Large intestine (tissue), 3 donors: ENCODE measurements around the gene ACOXL. TPM values are rescaled to one million over a fixed set of nuclear protein-coding genes. Genes with fewer than 3 reads are reported as not detected.

Experiments used
- DNase-seq, 2 donors: peaks; one replicate each; pipeline versions ENCODE4 v3.0.0 to v3.0.0-alpha.2; 2013
- H3K27ac ChIP-seq: one replicate; pipeline ENCODE4 v1.5.1; 2013; ENCODE audit warnings: low read length
- H3K27me3 ChIP-seq: 2 replicates; pipeline ENCODE4 v1.6.1; 2013; ENCODE audit warnings: low read length; ENCODE audit not compliant: control insufficient read depth, insufficient read depth
- H3K36me3 ChIP-seq: 2 replicates; pipeline ENCODE4 v1.6.1; 2013; ENCODE audit warnings: low read length; ENCODE audit not compliant: control insufficient read depth, insufficient read depth
- H3K4me1 ChIP-seq: one replicate; pipeline ENCODE4 v1.6.1; 2013; ENCODE audit warnings: low read length; ENCODE audit not compliant: control insufficient read depth, insufficient read depth
- H3K4me3 ChIP-seq: one replicate; pipeline ENCODE4 v1.5.1; 2013; ENCODE audit warnings: low read length
- H3K9me3 ChIP-seq: one replicate; pipeline ENCODE4 v1.6.1; 2013; ENCODE audit warnings: mild to moderate bottlenecking, low read depth, low read length, moderate library complexity; ENCODE audit not compliant: control insufficient read depth
- WGBS: methylation state at CpG from one replicate; pipeline ENCODE4 v1.1.5; 2013; ENCODE audit warnings: low lambda C conversion rate; ENCODE audit not compliant: insufficient coverage; 5-methylcytosine and 5-hydroxymethylcytosine counted together
- polyA plus RNA-seq: library from polyadenylated mRNA; unstranded; fragments of 120-200 nt; gene quantifications from one replicate; pipeline ENCODE4 v1.2.1, GENCODE V29; 2013

The ACOXL gene
- polyA plus RNA-seq, 1 donor: 0.07 TPM

DNA sequence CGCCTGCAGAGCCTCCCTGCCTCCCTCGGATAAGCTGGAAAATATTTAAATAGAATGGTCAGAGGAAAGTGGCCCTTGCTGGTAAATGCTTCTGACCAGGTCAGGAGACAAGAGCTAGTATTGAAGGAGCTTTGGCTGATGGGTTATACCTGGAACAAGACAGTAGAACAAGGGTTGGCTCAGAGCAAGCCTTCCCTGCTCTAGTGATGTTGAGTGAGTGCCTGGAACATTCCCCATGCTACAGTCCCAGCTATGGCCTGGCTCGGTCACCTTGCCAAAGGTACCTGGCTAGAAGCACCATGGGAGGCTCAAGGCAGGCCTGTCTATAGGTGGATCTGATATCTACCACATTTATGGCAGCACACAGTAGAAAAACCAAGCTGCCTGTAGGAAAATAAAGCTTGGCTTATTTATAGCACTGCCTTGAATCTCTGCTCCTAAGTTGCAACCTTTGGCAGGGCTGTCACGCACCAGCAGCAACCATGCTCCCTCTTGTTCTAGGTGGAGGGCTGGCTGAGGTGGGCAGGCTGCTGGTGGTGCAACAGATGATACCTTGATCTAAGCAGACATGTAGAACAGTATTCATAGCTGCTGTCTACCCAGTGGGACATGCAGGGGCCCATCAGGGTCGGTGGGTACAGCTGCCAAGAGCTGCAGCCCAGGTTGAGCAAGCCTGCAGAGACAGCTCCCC is 321.6 kb downstream of the ACOXL start:
- no peak for DNase-seq
- no CpG with 5 or more reads among the region's 5 CpGs for WGBS
- Histone ChIP-seq H3K4me1 (peaks cover 15% of the 10 kb centered on the region), H3K9me3 (no peaks in the 10 kb centered on the region), H3K36me3 (no peaks in the 10 kb centered on the region), H3K27ac (no peak overlapping the region), H3K4me3 (no peak overlapping the region), H3K27me3 (no peaks in the 10 kb centered on the region)

DNA sequence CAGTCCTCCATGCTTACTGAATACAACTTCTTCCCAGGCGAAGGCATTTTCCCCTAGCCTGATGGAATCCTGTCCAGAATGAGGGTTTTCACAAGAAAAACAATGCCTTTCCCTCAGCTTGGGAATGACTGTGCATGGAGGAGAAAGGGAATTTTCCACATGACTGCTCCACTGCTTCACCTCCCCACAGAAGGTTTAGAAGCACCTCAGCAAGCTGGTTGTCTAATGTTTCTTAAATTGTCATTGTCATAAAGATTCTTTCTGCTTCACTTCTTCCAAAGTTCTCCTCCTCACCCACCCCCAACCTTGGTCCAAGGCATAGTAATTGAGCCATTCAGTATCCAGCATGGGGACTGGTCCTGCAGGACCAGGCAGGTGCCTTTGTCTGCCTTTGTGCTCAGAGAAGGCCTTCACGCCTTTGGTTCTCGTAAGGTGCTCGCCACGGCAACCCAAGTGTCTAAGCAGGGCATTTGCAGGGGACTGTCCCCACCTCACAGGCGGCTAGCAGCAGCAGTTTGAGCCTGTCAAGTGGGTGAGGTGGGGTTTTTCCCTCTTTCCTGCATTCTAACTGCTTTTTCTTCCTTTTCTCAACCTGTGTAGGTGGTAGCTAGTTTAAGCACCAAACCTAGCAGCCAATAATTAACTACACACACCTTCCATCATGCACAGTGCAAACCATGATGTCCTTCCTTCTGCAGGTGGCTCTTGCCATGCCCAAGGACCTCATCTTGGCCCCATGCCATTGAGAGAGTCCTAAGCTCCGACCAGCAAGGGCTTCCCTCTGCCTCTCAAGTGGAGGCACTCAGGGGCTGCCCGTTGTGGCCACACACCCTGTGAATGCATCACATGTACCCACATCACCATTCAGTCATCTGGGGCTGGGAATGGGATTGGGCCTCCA is 322.7 kb downstream of the ACOXL start:
- H3K4me1 ChIP-seq: peaks cover 7% of the 10 kb centered on the region
- H3K4me3 ChIP-seq: no peak overlapping the region
- no peaks in the 10 kb centered on the region for H3K27me3 ChIP-seq
- WGBS: no CpG with 5 or more reads among the region's 8 CpGs
- DNase-seq: no peak
- H3K36me3 ChIP-seq: no peaks in the 10 kb centered on the region
- H3K9me3 ChIP-seq: no peaks in the 10 kb centered on the region
- no peak overlapping the region for H3K27ac ChIP-seq

DNA sequence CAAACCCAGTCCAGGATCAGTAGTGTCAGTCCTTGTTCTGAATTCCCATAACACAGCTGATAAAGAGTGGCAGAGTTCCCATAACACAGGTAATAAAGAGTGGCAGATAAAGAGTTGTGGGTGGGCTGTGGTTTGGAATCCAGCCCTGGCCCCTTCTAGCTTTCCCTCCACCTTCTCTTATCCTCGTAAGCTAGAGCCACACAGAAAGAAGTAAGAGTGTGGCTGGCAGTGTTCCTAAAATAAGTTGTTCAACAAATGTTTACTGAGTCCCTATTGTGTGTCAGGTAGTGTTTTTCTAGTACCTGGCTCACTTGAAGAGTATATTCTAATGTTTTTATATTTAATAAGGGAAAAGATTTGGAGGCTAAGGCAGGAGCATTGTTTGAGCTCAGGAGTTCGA is 323.4 kb downstream of the ACOXL start:
- no peak for DNase-seq
- Histone ChIP-seq H3K4me3 (no peak overlapping the region), H3K9me3 (no peaks in the 10 kb centered on the region), H3K27ac (no peak overlapping the region), H3K4me1 (no peaks in the 10 kb centered on the region), H3K27me3 (no peaks in the 10 kb centered on the region), H3K36me3 (no peaks in the 10 kb centered on the region)
- no CpG with 5 or more reads among the region's 2 CpGs for WGBS

DNA sequence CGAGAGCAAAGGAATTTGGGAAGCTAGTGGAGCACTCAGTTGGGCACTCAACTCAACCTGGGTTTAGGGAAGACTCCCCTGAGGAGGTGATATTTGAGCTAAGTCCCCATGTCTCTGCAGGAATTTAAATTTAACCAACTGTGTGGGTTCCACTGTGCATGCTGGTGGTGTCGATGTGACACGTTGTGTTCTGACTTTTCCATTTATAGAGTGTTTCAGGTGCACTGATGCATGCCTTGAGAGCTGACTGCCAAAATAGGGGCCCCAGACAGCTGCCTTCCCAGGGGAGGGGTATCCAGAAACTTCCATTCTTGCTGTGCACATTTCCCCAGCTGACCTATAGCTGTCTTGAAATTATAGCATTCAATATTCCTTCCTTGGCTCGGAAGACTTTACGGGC is 324.7 kb downstream of the ACOXL start:
- Histone ChIP-seq H3K4me1 (no peaks in the 10 kb centered on the region), H3K27me3 (no peaks in the 10 kb centered on the region), H3K4me3 (no peak overlapping the region), H3K27ac (no peak overlapping the region), H3K9me3 (no peaks in the 10 kb centered on the region), H3K36me3 (no peaks in the 10 kb centered on the region)
- DNase-seq: no peak
- WGBS: no CpG with 5 or more reads among the region's 5 CpGs

DNA sequence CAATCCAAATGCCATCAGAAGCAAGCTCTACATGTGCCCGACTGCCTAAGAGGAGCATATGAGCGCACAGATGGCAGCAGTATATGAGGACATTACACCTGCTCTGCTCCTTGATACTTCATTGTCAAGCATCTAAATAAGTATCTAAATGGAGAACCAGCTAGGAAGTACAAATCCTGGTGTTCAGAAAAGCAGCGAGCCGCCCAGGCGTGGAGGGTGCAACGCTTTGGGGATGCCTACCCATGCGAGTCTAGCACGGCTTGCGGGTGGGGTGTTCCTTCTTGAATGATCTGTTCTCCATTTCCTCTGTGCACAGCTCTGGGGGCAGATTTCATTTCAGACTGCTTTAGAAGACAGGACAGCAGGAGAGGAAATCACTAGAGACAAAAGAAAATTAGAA is 325.3 kb downstream of the ACOXL start:
- H3K4me1 ChIP-seq: no peaks in the 10 kb centered on the region
- H3K4me3 ChIP-seq: no peak overlapping the region
- no peaks in the 10 kb centered on the region for H3K27me3 ChIP-seq
- no peak overlapping the region for H3K27ac ChIP-seq
- no peaks in the 10 kb centered on the region for H3K9me3 ChIP-seq
- H3K36me3 ChIP-seq: no peaks in the 10 kb centered on the region
- no CpG with 5 or more reads among the region's 9 CpGs for WGBS
- DNase-seq: no peak

DNA sequence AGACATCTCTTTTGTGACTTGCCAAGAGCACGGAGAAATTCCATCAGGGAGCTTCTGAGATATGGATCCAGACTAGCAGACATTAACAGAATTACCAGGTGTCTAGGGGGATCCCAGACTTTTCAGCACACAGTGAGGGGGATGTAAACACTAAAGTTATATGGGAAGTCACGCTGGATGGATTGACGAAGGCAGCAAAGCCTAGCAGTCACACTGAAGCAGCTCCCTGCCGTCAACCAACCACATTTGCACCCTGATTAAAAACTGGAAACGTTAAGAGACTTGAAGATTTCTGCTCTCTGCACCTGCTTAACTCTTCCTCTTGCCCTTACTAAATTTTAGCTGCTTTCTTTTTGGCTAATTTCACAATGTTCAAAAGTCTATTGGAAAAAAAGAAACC is 325.9 kb downstream of the ACOXL start:
- Histone ChIP-seq H3K9me3 (no peaks in the 10 kb centered on the region), H3K36me3 (no peaks in the 10 kb centered on the region), H3K4me1 (no peaks in the 10 kb centered on the region), H3K4me3 (no peak overlapping the region), H3K27ac (no peak overlapping the region), H3K27me3 (no peaks in the 10 kb centered on the region)
- DNase-seq: no peak
- WGBS: 60% methylated on average over 1 of the region's 5 CpGs

DNA sequence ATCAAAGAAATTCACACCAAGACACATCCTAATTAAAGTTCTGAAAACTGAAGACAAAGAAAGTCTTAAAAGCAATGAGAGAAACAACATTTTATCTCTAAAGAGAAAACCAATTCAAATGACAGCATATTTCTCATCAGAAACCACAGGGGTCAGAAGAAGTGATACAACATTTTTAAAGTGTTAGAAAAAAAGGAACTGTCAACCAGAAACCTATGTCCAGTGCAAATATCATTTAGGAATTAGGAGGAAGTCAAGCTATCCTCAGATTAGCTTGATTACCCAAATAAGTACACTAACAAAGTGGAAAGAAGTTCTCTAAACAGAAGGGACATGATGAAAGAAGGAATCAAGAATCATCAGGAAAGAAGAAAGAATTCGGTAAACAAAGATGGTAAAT is 328.8 kb downstream of the ACOXL start:
- Histone ChIP-seq H3K4me1 (no peaks in the 10 kb centered on the region), H3K9me3 (no peaks in the 10 kb centered on the region), H3K27me3 (no peaks in the 10 kb centered on the region), H3K4me3 (no peak overlapping the region), H3K27ac (no peak overlapping the region), H3K36me3 (no peaks in the 10 kb centered on the region)
- no peak for DNase-seq
- 100% methylated on average over 1 of the region's 1 CpG for WGBS

DNA sequence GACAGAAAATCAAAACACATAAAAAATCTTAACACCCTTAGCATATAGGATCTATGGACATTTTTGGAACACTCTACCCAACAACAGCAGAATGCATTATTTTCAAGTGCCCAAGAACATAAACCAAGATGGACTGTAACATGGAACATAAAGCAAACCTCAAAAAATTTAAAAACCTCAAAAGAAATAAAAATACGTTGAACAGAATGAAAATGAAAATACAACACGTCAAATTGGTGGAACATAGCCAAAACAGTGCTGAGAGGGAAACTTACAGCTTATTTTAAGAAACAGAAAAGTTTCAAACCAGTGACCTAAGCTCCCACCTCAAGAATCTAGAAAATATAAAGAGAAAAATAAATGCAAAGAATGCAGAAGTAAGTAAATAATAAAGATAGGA is 330.0 kb downstream of the ACOXL start:
- Histone ChIP-seq H3K4me3 (no peak overlapping the region), H3K9me3 (no peaks in the 10 kb centered on the region), H3K27me3 (no peaks in the 10 kb centered on the region), H3K4me1 (no peaks in the 10 kb centered on the region), H3K36me3 (no peaks in the 10 kb centered on the region), H3K27ac (no peak overlapping the region)
- no peak for DNase-seq
- WGBS: 100% methylated on average over 2 of the region's 2 CpGs

DNA sequence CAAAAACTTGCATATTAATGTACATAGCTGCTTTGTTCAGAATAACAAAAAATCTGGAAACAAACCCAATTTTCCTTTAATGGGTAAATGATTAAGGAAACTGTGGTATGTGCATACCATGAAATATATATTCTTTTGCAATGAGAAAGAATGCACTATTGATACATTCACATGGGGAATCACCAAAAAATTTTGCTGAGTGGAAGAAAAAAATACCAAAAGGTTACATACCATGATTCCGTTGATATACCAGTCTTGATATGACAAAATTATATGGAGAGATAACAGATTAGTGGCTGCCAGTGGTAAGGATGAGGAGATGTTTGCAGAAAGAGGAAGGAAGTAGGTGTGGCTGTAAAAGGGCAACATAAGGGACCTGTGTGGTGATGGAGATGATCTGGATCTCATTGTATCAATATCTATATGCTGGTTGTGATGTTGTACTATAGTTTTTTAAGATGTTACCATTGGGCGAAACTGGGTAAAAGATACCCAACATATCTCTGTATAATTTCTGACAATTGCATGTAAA is 333.8 kb downstream of the ACOXL start:
- H3K4me1 ChIP-seq: peaks cover 5% of the 10 kb centered on the region
- H3K9me3 ChIP-seq: no peaks in the 10 kb centered on the region
- no peak overlapping the region for H3K4me3 ChIP-seq
- WGBS: 100% methylated on average over 2 of the region's 2 CpGs
- DNase-seq: no peak
- H3K27ac ChIP-seq: no peak overlapping the region
- H3K27me3 ChIP-seq: no peaks in the 10 kb centered on the region
- no peaks in the 10 kb centered on the region for H3K36me3 ChIP-seq

DNA sequence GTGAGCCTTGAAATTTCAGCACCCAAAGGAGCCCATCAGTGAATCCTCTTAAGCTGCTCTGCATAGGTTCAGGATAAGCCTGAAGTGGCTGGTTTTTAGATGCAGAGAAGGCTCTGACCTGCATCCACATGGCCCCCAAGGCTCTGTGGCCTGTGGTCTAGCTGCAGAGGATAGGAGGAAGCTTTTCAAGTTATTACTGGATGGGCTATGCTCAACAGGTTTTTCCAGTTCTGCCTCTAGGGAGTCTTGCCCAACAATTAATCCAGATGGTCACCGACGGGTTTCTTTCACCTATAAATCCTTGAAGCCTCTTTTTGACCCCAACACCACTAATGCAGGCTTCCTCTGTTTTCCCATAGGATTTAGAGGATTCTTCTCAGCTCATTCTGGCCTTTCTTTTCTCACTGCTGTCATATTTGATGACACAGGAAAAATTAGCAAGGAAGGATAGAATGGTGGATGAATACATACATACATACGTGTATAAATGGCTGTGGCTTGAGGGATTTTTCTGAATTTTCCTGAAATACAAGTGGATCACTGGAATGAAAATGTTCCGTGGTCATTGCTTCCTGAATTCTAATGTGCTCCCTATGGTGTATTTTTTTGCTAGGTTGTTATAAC is 336.2 kb downstream of the ACOXL start:
- WGBS: no CpG with 5 or more reads among the region's 4 CpGs
- DNase-seq: peak; percentile 68 to 84
- Histone ChIP-seq H3K27ac (no peak overlapping the region), H3K36me3 (no peaks in the 10 kb centered on the region), H3K9me3 (no peaks in the 10 kb centered on the region), H3K4me3 (no peak overlapping the region), H3K27me3 (no peaks in the 10 kb centered on the region), H3K4me1 (peaks cover 5% of the 10 kb centered on the region)
